Skeletal muscle tissue (tissue), 4 donors: ENCODE data around the gene DAB2IP. TPM values are rescaled to one million over a fixed set of nuclear protein-coding genes. Genes with fewer than 3 reads are reported as not detected.

ENCODE experiments used
- H3K27ac ChIP-seq: one replicate; pipeline ENCODE4 v1.7.0; 2013; ENCODE audit warnings: mild to moderate bottlenecking, low read depth, low read length, inconsistent platforms
- H3K27me3 ChIP-seq, 3 donors: one replicate each; pipeline ENCODE4 v1.7.0; 2013; ENCODE audit warnings: low read length in 3 of 3; ENCODE audit not compliant: control insufficient read depth in 3 of 3, insufficient read depth in 3 of 3
- H3K36me3 ChIP-seq, 3 donors: one replicate each; pipeline ENCODE4 v1.7.0; 2013; ENCODE audit warnings: low read length in 3 of 3; ENCODE audit not compliant: control insufficient read depth in 3 of 3, insufficient read depth in 3 of 3
- H3K4me1 ChIP-seq, 3 donors: one replicate each; pipeline ENCODE4 v1.7.0; 2013; ENCODE audit warnings: low read length in 3 of 3, mild to moderate bottlenecking in 3 of 3; ENCODE audit not compliant: control insufficient read depth in 3 of 3, insufficient read depth in 3 of 3
- H3K4me3 ChIP-seq, 3 donors: one replicate each; pipeline ENCODE4 v1.7.0; 2013; ENCODE audit warnings: low read length in 3 of 3
- H3K9ac ChIP-seq, 3 donors: one replicate each; pipeline ENCODE4 v1.7.0; 2013; ENCODE audit warnings: low read length in 3 of 3, mild to moderate bottlenecking in 3 of 3, moderate library complexity in 2 of 3, low read depth in 1 of 3
- H3K9me3 ChIP-seq, 3 donors: one replicate each; pipeline ENCODE4 v1.7.0; 2013; ENCODE audit warnings: low read length in 3 of 3; ENCODE audit not compliant: control insufficient read depth in 3 of 3
- total RNA-seq: library from RNA; depleted of rRNA; stranded (reverse); fragments of >200 nt; gene quantifications from one replicate; pipeline ENCODE4 v1.2.3, GENCODE V29; 2014
- donor health status: Osteomylitis.

The DAB2IP gene
- total RNA-seq, 1 donor from 2014 or later = 12.5 TPM

GRCh38 chr9:121776739-121777637 lies 125.6 kb downstream of the DAB2IP start:
- Histone ChIP-seq H3K27ac (no peak overlapping the region), H3K9me3 (no peaks in the 10 kb centered on the region), H3K9ac (no peak overlapping the region), H3K4me1 (peaks cover 14 to 27% (median 22%) of the 10 kb centered on the region in 3 donors), H3K27me3 (no peaks in the 10 kb centered on the region), H3K36me3 (peaks cover 58 to 71% (median 63%) of the 10 kb centered on the region in 3 donors), H3K4me3 (no peak overlapping the region)

- H3K4me3 ChIP-seq = no peak overlapping the region
- H3K27me3 ChIP-seq = no peaks in the 10 kb centered on the region
- peaks cover 3 to 13% (median 8%) of the 10 kb centered on the region in 3 donors for H3K4me1 ChIP-seq
- no peaks in the 10 kb centered on the region for H3K9me3 ChIP-seq
- no peak overlapping the region for H3K9ac ChIP-seq
- peaks cover 69 to 82% (median 72%) of the 10 kb centered on the region in 3 donors for H3K36me3 ChIP-seq
- H3K27ac ChIP-seq = no peak overlapping the region
Observed at GRCh38 chr9:121778252-121779225, 127.1 kb downstream of the DAB2IP start.

- Histone ChIP-seq H3K9me3 (no peaks in the 10 kb centered on the region), H3K9ac (no peak overlapping the region), H3K36me3 (peaks cover 63 to 78% (median 65%) of the 10 kb centered on the region in 3 donors)
Observed at GRCh38 chr9:121779381-121780117, 128.1 kb downstream of the DAB2IP start.

GRCh38 chr9:121780177-121781040 lies 129.0 kb downstream of the DAB2IP start:
- Histone ChIP-seq H3K4me1 (peaks cover 0 to 6% (median 5%) of the 10 kb centered on the region in 3 donors), H3K9ac (no peak overlapping the region), H3K27me3 (no peaks in the 10 kb centered on the region), H3K4me3 (no peak overlapping the region), H3K36me3 (peaks cover 61 to 73% (median 62%) of the 10 kb centered on the region in 3 donors), H3K9me3 (no peaks in the 10 kb centered on the region), H3K27ac (no peak overlapping the region)

More at GRCh38 chr9:121779381-121780117, 128.1 kb downstream of the DAB2IP start:
- Histone ChIP-seq H3K27ac (peak overlapping the region; percentile 18), H3K27me3 (no peaks in the 10 kb centered on the region), H3K4me3 (no peak overlapping the region), H3K4me1 (peaks cover 0 to 6% (median 5%) of the 10 kb centered on the region in 3 donors)

- Histone ChIP-seq H3K4me3 (no peak overlapping the region), H3K27me3 (no peaks in the 10 kb centered on the region), H3K27ac (no peak overlapping the region), H3K36me3 (peaks cover 55 to 73% (median 57%) of the 10 kb centered on the region in 3 donors), H3K4me1 (peaks cover 0 to 6% (median 5%) of the 10 kb centered on the region in 3 donors), H3K9ac (no peak overlapping the region), H3K9me3 (no peaks in the 10 kb centered on the region)
Observed at GRCh38 chr9:121781145-121781548, 129.7 kb downstream of the DAB2IP start.

- Histone ChIP-seq H3K36me3 (peaks cover 47 to 66% (median 50%) of the 10 kb centered on the region in 3 donors), H3K4me1 (peaks cover 0 to 6% (median 5%) of the 10 kb centered on the region in 3 donors), H3K4me3 (no peak overlapping the region), H3K9me3 (no peaks in the 10 kb centered on the region), H3K9ac (peak overlapping the region in 1 of 3 donors; percentile 33), H3K27me3 (no peaks in the 10 kb centered on the region), H3K27ac (no peak overlapping the region)
Observed at GRCh38 chr9:121781701-121782464, 130.4 kb downstream of the DAB2IP start.

- Histone ChIP-seq H3K9ac (no peak overlapping the region), H3K27me3 (no peaks in the 10 kb centered on the region), H3K4me1 (peaks cover 0 to 6% (median 5%) of the 10 kb centered on the region in 3 donors), H3K9me3 (no peaks in the 10 kb centered on the region), H3K36me3 (peaks cover 42 to 60% (median 43%) of the 10 kb centered on the region in 3 donors), H3K4me3 (no peak overlapping the region), H3K27ac (no peak overlapping the region)
Observed at GRCh38 chr9:121782514-121783110, 131.2 kb downstream of the DAB2IP start.

GRCh38 chr9:121783111-121783510 lies 131.7 kb downstream of the DAB2IP start:
- no peak overlapping the region for H3K27ac ChIP-seq
- no peak overlapping the region for H3K4me3 ChIP-seq
- H3K9me3 ChIP-seq = no peaks in the 10 kb centered on the region
- no peak overlapping the region for H3K9ac ChIP-seq
- H3K27me3 ChIP-seq = no peaks in the 10 kb centered on the region
- peaks cover 0 to 6% (median 5%) of the 10 kb centered on the region in 3 donors for H3K4me1 ChIP-seq
- peaks cover 42 to 57% (median 42%) of the 10 kb centered on the region in 3 donors for H3K36me3 ChIP-seq
